Measurements from ENCODE around the gene RGS11. TPM values are rescaled to one million over a fixed set of nuclear protein-coding genes. Genes with fewer than 3 reads are reported as not detected.

RGS11 gene
- total RNA-seq: 0.97 and 1.5 TPM in 2 replicates

GRCh38 chr16:275786-276232 lies at the start of gene RGS11:
TSS of gene RGS11 (minus strand) at chr16:275944. CDS start at chr16:275911, 33 bp downstream.

GRCh38 chr16:283033-283805 lies 7.5 kb upstream of the RGS11 start, which contains the start of gene PDIA2:
TSS of gene PDIA2 (plus strand) at chr16:283164. CDS start at chr16:283170, 6 bp downstream.

GRCh38 chr16:280552-280951 lies 4.8 kb upstream of the RGS11 start, which contains the start of gene ARHGDIG:
TSS of gene ARHGDIG (plus strand) at chr16:280591. CDS start at chr16:280681, 90 bp downstream.

GRCh38 chr16:234468-235305 lies 41.1 kb downstream of the RGS11 start, which contains the start of gene FAM234A:
TSS of gene FAM234A (plus strand) at chr16:234821. CDS start at chr16:254414, 19,593 bp downstream.

GRCh38 chr16:228852-229730 lies 46.7 kb downstream of the RGS11 start, which contains the start of gene LUC7L:
TSS of gene LUC7L (minus strand) at chr16:229449. CDS start at chr16:229339, 110 bp downstream.

Other genes starting within 250 kb of the RGS11 start
- gene POLR3K, start 222.3 kb downstream of the RGS11 start, total RNA-seq: 8.2 and 10.4 TPM in 2 replicates
- gene SNRNP25, start 222.1 kb downstream of the RGS11 start, total RNA-seq: 37.0 and 46.4 TPM in 2 replicates
- 16.6 and 19.5 TPM in 2 replicates for gene RHBDF1, start 203.3 kb downstream of the RGS11 start, total RNA-seq
- 133 and 217 TPM in 2 replicates for gene MPG, start 197.7 kb downstream of the RGS11 start, total RNA-seq
- 5.6 and 5.8 TPM in 2 replicates for gene NPRL3, start 137.3 kb downstream of the RGS11 start, total RNA-seq
- gene HBZ, start 123.3 kb downstream of the RGS11 start, total RNA-seq: not detected in 2 replicates
- gene HBM, start 110.0 kb downstream of the RGS11 start, total RNA-seq: not detected in 2 replicates
- not detected in 2 replicates for gene HBA2, start 103.1 kb downstream of the RGS11 start, total RNA-seq
- gene HBA1, start 99.3 kb downstream of the RGS11 start, total RNA-seq: not detected in 2 replicates
- gene HBQ1, start 95.5 kb downstream of the RGS11 start, total RNA-seq: 0.61 and 3.9 TPM in 2 replicates
- 36.7 and 48.8 TPM in 2 replicates for gene LUC7L, start 46.5 kb downstream of the RGS11 start, total RNA-seq
- gene FAM234A, start 41.1 kb downstream of the RGS11 start, total RNA-seq: 46.1 and 58.7 TPM in 2 replicates
- gene ARHGDIG, start 4.6 kb upstream of the RGS11 start, total RNA-seq: 0.61 and 4.2 TPM in 2 replicates
- gene PDIA2, start 7.2 kb upstream of the RGS11 start, total RNA-seq: not detected in 2 replicates
- gene AXIN1, start 76.8 kb upstream of the RGS11 start, total RNA-seq: 18.8 and 22.9 TPM in 2 replicates
- 111 and 136 TPM in 2 replicates for gene MRPL28, start 94.6 kb upstream of the RGS11 start, total RNA-seq
- 78.0 and 93.9 TPM in 2 replicates for gene PGAP6, start 106.0 kb upstream of the RGS11 start, total RNA-seq
- gene NME4, start 121.3 kb upstream of the RGS11 start, total RNA-seq: 76.4 and 117 TPM in 2 replicates
- gene DECR2, start 125.9 kb upstream of the RGS11 start, total RNA-seq: 9.0 and 17.5 TPM in 2 replicates
- 23.4 and 24.8 TPM in 2 replicates for gene RAB11FIP3, start 149.7 kb upstream of the RGS11 start, total RNA-seq